Breast epithelium (tissue), 4 donors: ENCODE measurements around the gene OR4C46. TPM values are rescaled to one million over a fixed set of nuclear protein-coding genes. Genes with fewer than 3 reads are reported as not detected.
"Not testable (repeated sequence)": the region's sequence is repeated elsewhere in the genome, so short reads cannot be mapped to it uniquely, and the experiment has no call there.

Experiments
- DNase-seq, 2 donors: peaks; one replicate each; pipeline ENCODE4 v3.0.0-alpha.2; 2019; ENCODE audit warnings: low spot score in 2 of 2
- H3K27ac ChIP-seq, 2 donors: fragments of 200-600 bp; sonication (generic) in 1 of 2; one replicate each; pipeline ENCODE4 v1.5.1; 2016 to 2019; ENCODE audit warnings: mild to moderate bottlenecking in 1 of 2
- H3K27me3 ChIP-seq, 2 donors: fragments of 200-600 bp; sonication (generic) in 1 of 2; one replicate each; pipeline versions ENCODE4 v1.5.1 to v1.6.0; 2017 to 2019; ENCODE audit warnings: control low read depth in 1 of 2, mild to moderate bottlenecking in 1 of 2
- H3K36me3 ChIP-seq: fragments of 200-600 bp; one replicate; pipeline ENCODE4 v1.5.1; 2019
- H3K4me1 ChIP-seq, 2 donors: fragments of 200-600 bp; sonication (generic); one replicate each; pipeline ENCODE4 v1.5.1; 2016 to 2019; ENCODE audit warnings: control low read depth in 1 of 2
- H3K4me3 ChIP-seq, 3 donors: fragments of 200-600 bp; sonication (generic); 1 replicate in 2 of 3; 2 replicates in 1 of 3; pipeline ENCODE4 v1.5.1; 2016 to 2019; ENCODE audit warnings: mild to moderate bottlenecking in 3 of 3, moderate library complexity in 2 of 3
- H3K9me3 ChIP-seq, 2 donors: fragments of 200-600 bp; sonication (generic) in 1 of 2; one replicate each; pipeline ENCODE4 v1.5.1; 2016 to 2019; ENCODE audit warnings: control low read depth in 1 of 2
- CTCF ChIP-seq, 3 donors: fragments of 450-650 bp; IDR thresholded peaks; one replicate each; pipeline ENCODE4 v1.5.1; 2016 to 2017; ENCODE audit warnings: antibody characterized with exemption in 3 of 3, mild to moderate bottlenecking in 3 of 3, moderate library complexity in 3 of 3
- POLR2A ChIP-seq: fragments of 450-650 bp; IDR thresholded peaks from one replicate; pipeline ENCODE4 v1.6.1; 2016; ENCODE audit warnings: antibody characterized with exemption, mild to moderate bottlenecking, moderate library complexity
- POLR2AphosphoS5 ChIP-seq, 3 donors: sonication (generic); formaldehyde crosslinking; IDR thresholded peaks; one replicate each; pipeline ENCODE4 v1.6.1; 2017; ENCODE audit warnings: antibody characterized with exemption in 3 of 3
- intact Hi-C: fragments of 100-400 bp; cut with DNase I; formaldehyde crosslinking; loops from one replicate; pipeline ENCODE4 v1.15.1; 2023; ENCODE audit warnings: low total_unique reads
- total RNA-seq, 3 donors: library from RNA; depleted of rRNA; stranded (reverse); fragments of >200 nt; gene quantifications; one replicate each; pipeline ENCODE4 v1.1.0, GENCODE V29; 2016

OR4C46 gene
- total RNA-seq = not detected

- intact Hi-C loops = no loop called here
- Histone ChIP-seq H3K4me1 (no peaks in the 10 kb centered on the region), H3K27ac (no peak within 1 kb of the TSS), H3K27me3 (no peaks in the 10 kb centered on the region), H3K4me3 (no peak within 1 kb of the TSS), H3K9me3 (no peaks in the 10 kb centered on the region), H3K36me3 (no peaks in the 10 kb centered on the region)
- TF ChIP-seq CTCF (IDR thresholded peaks at IDR 0.05) (no peak), POLR2AphosphoS5 (IDR thresholded peaks at IDR 0.05) (no peak), POLR2A (no peak)
- no peak for DNase-seq
Measured at GRCh38 chr11:54603898-54604297, at the start of gene OR4C46. Gene OR4C46 (minus strand): TSS chr11:54603998. CDS start chr11:54603998, 0 bp downstream.

GRCh38 chr11:54645606-54646005 lies 41.8 kb upstream of the OR4C46 start:
- H3K4me3 ChIP-seq, H3K36me3 ChIP-seq, H3K4me1 ChIP-seq, intact Hi-C loops, H3K27me3 ChIP-seq, H3K27ac ChIP-seq, DNase-seq: not testable (repeated sequence)
- peaks cover 13 to 47% of the 10 kb centered on the region in 2 donors for H3K9me3 ChIP-seq

- H3K27ac ChIP-seq, H3K4me3 ChIP-seq, H3K36me3 ChIP-seq, intact Hi-C loops, H3K4me1 ChIP-seq, H3K27me3 ChIP-seq, DNase-seq: not testable (repeated sequence)
- peaks cover 29 to 75% of the 10 kb centered on the region in 2 donors for H3K9me3 ChIP-seq
Measured at GRCh38 chr11:54561439-54561838, 42.4 kb downstream of the OR4C46 start.

GRCh38 chr11:54558919-54559318 lies 44.9 kb downstream of the OR4C46 start:
- H3K27ac ChIP-seq = no peak overlapping the region
- no peak overlapping the region for H3K4me3 ChIP-seq
- no peak for DNase-seq
- intact Hi-C loops = no loop called here
- H3K27me3 ChIP-seq = no peaks in the 10 kb centered on the region
- no peaks in the 10 kb centered on the region for H3K4me1 ChIP-seq
- peaks cover 29 to 74% of the 10 kb centered on the region in 2 donors for H3K9me3 ChIP-seq
- TF ChIP-seq POLR2AphosphoS5 (IDR thresholded peaks at IDR 0.05) (no peak), POLR2A (no peak), CTCF (IDR thresholded peaks at IDR 0.05) (no peak)
- no peaks in the 10 kb centered on the region for H3K36me3 ChIP-seq

- Histone ChIP-seq H3K36me3 (no peaks in the 10 kb centered on the region), H3K4me3 (no peak overlapping the region), H3K9me3 (peaks cover 29 to 74% of the 10 kb centered on the region in 2 donors), H3K27ac (no peak overlapping the region), H3K4me1 (no peaks in the 10 kb centered on the region), H3K27me3 (no peaks in the 10 kb centered on the region)
- no peak for DNase-seq
- no peak for TF ChIP-seq CTCF (IDR thresholded peaks at IDR 0.05)
- TF ChIP-seq POLR2AphosphoS5 (IDR thresholded peaks at IDR 0.05) = no peak
- TF ChIP-seq POLR2A = no peak
- intact Hi-C loops = no loop called here
Measured at GRCh38 chr11:54558407-54558806, 45.4 kb downstream of the OR4C46 start.

Other genes starting within 250 kb of the OR4C46 start
- gene OR4A5, start 102.8 kb upstream of the OR4C46 start, total RNA-seq = not detected